BLaER1 treated with 17β-estradiol and CSF1 and Interleukin-3, amounts not matched to agents 10 nM and 100 nM (cell line): ENCODE measurements around the gene POU4F1.

ENCODE experiments used
- H3K27ac ChIP-seq, 11 experiments: shearing (Covaris generic); formaldehyde crosslinking; 2 replicates each; pipeline ENCODE4 v1.8.1; 2022
- H3K27me3 ChIP-seq, 11 experiments: shearing (Covaris generic); formaldehyde crosslinking; 2 replicates each; pipeline ENCODE4 v1.8.1; 2022
- H3K36me3 ChIP-seq, 11 experiments: shearing (Covaris generic); formaldehyde crosslinking; 2 replicates each; pipeline ENCODE4 v1.8.1; 2022
- H3K4me1 ChIP-seq, 10 experiments: shearing (Covaris generic); formaldehyde crosslinking; 2 replicates each; pipeline ENCODE4 v1.8.1; 2022
- H3K4me2 ChIP-seq, 11 experiments: shearing (Covaris generic); formaldehyde crosslinking; 2 replicates each; pipeline ENCODE4 v1.8.1; 2022
- H3K4me3 ChIP-seq, 10 experiments: shearing (Covaris generic); formaldehyde crosslinking; 2 replicates each; pipeline ENCODE4 v1.8.1; 2022
- H3K9ac ChIP-seq, 11 experiments: shearing (Covaris generic); formaldehyde crosslinking; 2 replicates each; pipeline ENCODE4 v1.8.1; 2022
- H3K9me3 ChIP-seq, 11 experiments: shearing (Covaris generic); formaldehyde crosslinking; replicated peaks in 1 of 11; 2 replicates each; pipeline ENCODE4 v1.8.1; 2022
- H4K20me1 ChIP-seq, 11 experiments: shearing (Covaris generic); formaldehyde crosslinking; 2 replicates each; pipeline ENCODE4 v1.8.1; 2022
- Cebpa-rat ChIP-seq, 11 experiments: shearing (Covaris generic); IDR thresholded peaks; 2 replicates each; pipeline ENCODE4 v1.8.1; 2022

POU4F1 gene

DNA sequence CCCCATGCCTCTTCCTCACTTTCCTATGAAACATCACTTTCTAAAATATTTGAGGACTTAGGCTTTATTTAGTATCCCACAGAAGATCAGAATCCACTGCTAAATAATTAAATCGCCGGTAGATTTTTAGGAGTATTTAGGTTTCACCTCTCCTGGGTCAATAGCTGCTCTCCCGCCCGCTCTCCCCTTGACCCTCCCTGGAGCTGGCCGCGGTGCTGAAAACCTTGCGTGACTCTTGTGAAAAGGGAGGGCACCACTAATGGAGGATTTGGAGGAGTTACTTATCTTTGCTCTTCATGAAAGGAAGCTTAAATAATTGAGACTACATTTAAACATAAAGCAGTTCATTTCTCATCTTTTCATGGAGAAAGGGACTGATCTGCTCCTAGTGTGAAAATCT lies 14.1 kb downstream of the POU4F1 start:
- 0 out of 22 replicates have a peak, but pooled peaks cover 0 to 3% (median 0%) of the 10 kb centered on the region in 11 experiments for H3K9me3 ChIP-seq
- H3K4me1 ChIP-seq: no peaks in the 10 kb centered on the region
- TF ChIP-seq Cebpa-rat (IDR thresholded peaks at IDR 0.05): no peak
- H3K4me3 ChIP-seq: no peak overlapping the region
- H3K36me3 ChIP-seq: no peaks in the 10 kb centered on the region
- peaks cover 0 to 21% (median 7%) of the 10 kb centered on the region in 11 experiments; a peak in 12 of 22 replicates for H4K20me1 ChIP-seq
- H3K27ac ChIP-seq: no peak overlapping the region
- H3K4me2 ChIP-seq: no peak overlapping the region
- peaks cover 52 to 71% (median 68%) of the 10 kb centered on the region in 11 experiments for H3K27me3 ChIP-seq
- no peak overlapping the region for H3K9ac ChIP-seq

DNA sequence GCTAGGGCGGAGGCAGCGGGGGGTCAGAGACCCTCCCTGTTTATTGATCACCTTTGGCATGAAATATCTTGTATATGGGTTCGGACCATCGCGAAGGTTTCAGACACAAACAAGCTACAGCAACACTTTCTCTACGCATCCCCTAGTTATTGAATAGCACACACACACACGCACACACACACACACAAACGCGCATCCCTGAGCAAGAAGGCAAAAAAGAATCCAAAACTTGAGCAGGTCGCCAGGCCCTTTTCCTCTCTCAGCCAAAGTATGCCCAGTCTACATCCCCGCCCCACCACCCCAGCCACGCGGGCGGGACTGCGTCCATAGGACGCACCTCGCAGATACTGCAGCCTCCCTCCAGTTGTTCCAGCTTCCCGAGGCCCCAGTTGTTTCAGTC lies 16.0 kb downstream of the POU4F1 start:
- Histone ChIP-seq H4K20me1 (peaks cover 0 to 4% (median 0%) of the 10 kb centered on the region in 11 experiments; a peak in 4 of 22 replicates), H3K4me1 (no peaks in the 10 kb centered on the region), H3K9ac (no peak overlapping the region), H3K4me3 (no peak overlapping the region), H3K27ac (no peak overlapping the region), H3K9me3 (no peaks in the 10 kb centered on the region), H3K27me3 (peaks cover 34 to 53% (median 50%) of the 10 kb centered on the region in 11 experiments), H3K4me2 (no peak overlapping the region), H3K36me3 (no peaks in the 10 kb centered on the region)
- no peak for TF ChIP-seq Cebpa-rat (IDR thresholded peaks at IDR 0.05)

DNA sequence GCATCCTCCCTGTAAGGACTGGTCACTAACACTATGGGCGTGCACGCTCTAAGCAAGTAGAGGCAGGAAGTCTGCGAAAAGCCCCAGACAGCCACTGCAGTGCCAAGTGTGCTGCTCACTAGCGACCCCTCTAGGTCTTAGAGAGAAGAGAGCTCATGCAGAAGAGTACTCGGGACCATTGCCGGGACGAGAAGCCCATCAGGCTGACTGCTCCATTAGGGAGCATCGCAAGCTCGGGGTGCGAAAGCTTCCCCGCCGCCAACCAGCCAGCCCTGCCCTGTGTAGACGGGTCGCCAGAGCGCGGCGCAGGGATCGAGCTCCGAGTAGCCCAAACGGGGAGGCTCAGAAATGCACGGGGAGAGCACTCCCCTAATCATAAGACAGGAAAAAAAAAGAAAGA lies 16.6 kb downstream of the POU4F1 start:
- no peak overlapping the region for H3K27ac ChIP-seq
- no peaks in the 10 kb centered on the region for H3K4me1 ChIP-seq
- no peak overlapping the region for H3K4me2 ChIP-seq
- no peaks in the 10 kb centered on the region for H3K9me3 ChIP-seq
- no peak overlapping the region for H3K4me3 ChIP-seq
- no peak for TF ChIP-seq Cebpa-rat (IDR thresholded peaks at IDR 0.05)
- H3K36me3 ChIP-seq: no peaks in the 10 kb centered on the region
- no peak overlapping the region for H3K9ac ChIP-seq
- H4K20me1 ChIP-seq: no peaks in the 10 kb centered on the region; a peak in 2 of 22 replicates
- peaks cover 27 to 46% (median 43%) of the 10 kb centered on the region in 11 experiments for H3K27me3 ChIP-seq

DNA sequence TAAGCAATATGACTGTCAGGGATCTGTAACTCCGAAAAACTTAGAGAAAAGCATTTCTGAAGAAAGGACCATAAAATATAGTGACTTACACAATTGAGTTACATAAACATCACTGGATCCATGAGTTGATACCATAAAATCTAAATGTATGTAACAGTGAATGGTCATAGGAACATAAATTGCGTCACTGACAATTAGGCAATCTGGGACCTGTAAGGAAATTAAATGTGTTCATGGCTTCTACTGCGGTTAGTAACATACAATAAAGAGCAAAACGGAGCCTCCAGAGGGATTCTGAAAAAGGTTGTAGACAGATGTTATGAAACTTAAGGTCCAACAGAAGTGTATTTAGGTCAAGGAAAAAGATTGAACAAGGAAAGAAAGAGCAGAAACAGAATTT lies 27.1 kb downstream of the POU4F1 start:
- no peaks in the 10 kb centered on the region for H3K9me3 ChIP-seq
- H3K27me3 ChIP-seq: no peaks in the 10 kb centered on the region
- no peak for TF ChIP-seq Cebpa-rat (IDR thresholded peaks at IDR 0.05)
- H3K36me3 ChIP-seq: no peaks in the 10 kb centered on the region
- H3K9ac ChIP-seq: no peak overlapping the region
- no peak overlapping the region for H3K4me2 ChIP-seq
- H4K20me1 ChIP-seq: no peaks in the 10 kb centered on the region
- peaks cover 0 to 8% (median 0%) of the 10 kb centered on the region in 10 experiments; a peak in 5 of 20 replicates for H3K4me1 ChIP-seq
- no peak overlapping the region for H3K27ac ChIP-seq
- no peak overlapping the region for H3K4me3 ChIP-seq

DNA sequence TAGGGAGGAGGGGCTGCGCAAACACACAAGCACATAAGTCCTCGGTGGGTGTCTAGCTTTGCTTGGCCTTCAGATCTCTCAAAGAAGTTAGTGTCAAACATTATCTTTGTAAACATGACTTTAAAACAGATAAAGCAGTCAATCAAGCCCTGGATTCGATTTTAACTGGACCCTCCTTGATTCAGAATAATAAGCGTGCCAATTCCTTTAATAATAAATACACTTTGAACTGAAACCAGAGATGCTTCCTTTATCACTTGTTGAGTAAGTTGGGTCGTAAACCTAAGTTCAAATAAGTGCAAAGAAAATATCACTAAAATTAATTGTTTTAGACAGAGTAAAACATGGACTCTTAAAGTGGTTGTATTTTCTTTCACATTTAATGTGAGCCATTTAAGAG lies 30.9 kb downstream of the POU4F1 start:
- H3K4me3 ChIP-seq: no peak overlapping the region
- H4K20me1 ChIP-seq: no peaks in the 10 kb centered on the region
- no peaks in the 10 kb centered on the region for H3K4me1 ChIP-seq
- H3K27me3 ChIP-seq: no peaks in the 10 kb centered on the region
- no peak overlapping the region for H3K4me2 ChIP-seq
- TF ChIP-seq Cebpa-rat (IDR thresholded peaks at IDR 0.05): no peak
- H3K27ac ChIP-seq: no peak overlapping the region
- no peak overlapping the region for H3K9ac ChIP-seq
- no peaks in the 10 kb centered on the region for H3K36me3 ChIP-seq
- H3K9me3 ChIP-seq: no peaks in the 10 kb centered on the region

DNA sequence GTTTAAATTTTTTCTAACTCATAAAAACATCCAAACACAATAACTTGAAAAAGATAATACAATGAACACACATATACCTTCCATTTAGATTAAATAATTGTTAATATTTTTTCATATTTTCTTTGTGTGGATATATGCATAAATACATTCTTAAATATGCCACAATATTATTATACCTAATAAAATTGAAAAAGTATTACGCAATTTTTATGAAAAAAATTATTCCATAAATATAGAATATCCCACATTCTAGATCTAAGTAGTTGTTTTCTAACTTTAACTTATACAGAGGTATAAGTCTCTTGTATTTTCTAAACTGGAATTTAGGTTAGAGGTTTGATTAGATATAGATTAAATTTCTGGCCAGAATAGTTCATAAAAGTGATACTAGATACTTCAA lies 34.3 kb downstream of the POU4F1 start:
- no peak overlapping the region for H3K27ac ChIP-seq
- H3K4me2 ChIP-seq: no peak overlapping the region
- no peaks in the 10 kb centered on the region for H3K36me3 ChIP-seq

DNA sequence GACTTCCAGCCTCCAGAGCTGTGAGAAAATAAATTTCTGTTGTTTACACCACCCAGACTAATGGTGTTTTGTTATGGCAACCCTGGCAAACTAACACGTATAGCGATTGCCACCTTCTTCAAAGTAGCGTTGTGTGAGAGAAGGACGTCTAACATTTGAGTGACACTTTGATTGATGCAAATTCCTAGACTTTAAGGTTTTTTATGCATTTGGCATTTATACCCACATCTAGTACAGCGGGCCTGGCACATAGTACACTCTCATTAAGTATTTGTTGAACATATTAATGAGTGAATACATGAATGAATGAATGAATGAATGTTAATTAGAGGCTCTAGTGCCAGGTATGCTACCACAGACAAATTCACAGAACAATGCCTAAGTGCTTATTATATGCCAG lies 36.7 kb downstream of the POU4F1 start:
- no peaks in the 10 kb centered on the region for H4K20me1 ChIP-seq
- H3K9me3 ChIP-seq: no peaks in the 10 kb centered on the region
- no peak overlapping the region for H3K9ac ChIP-seq
- H3K4me2 ChIP-seq: no peak overlapping the region
- no peaks in the 10 kb centered on the region for H3K36me3 ChIP-seq
- no peak overlapping the region for H3K4me3 ChIP-seq
- H3K27ac ChIP-seq: no peak overlapping the region
- TF ChIP-seq Cebpa-rat (IDR thresholded peaks at IDR 0.05): no peak
- no peaks in the 10 kb centered on the region for H3K27me3 ChIP-seq
- H3K4me1 ChIP-seq: peaks cover 7 to 12% (median 9%) of the 10 kb centered on the region in 10 experiments; a peak in 16 of 20 replicates

More for the DNA sequence above, 34.3 kb downstream of the POU4F1 start:
- Histone ChIP-seq H3K4me3 (no peak overlapping the region), H3K27me3 (no peaks in the 10 kb centered on the region), H4K20me1 (no peaks in the 10 kb centered on the region), H3K4me1 (no peaks in the 10 kb centered on the region), H3K9ac (no peak overlapping the region), H3K9me3 (no peaks in the 10 kb centered on the region)
- TF ChIP-seq Cebpa-rat (IDR thresholded peaks at IDR 0.05): no peak

DNA sequence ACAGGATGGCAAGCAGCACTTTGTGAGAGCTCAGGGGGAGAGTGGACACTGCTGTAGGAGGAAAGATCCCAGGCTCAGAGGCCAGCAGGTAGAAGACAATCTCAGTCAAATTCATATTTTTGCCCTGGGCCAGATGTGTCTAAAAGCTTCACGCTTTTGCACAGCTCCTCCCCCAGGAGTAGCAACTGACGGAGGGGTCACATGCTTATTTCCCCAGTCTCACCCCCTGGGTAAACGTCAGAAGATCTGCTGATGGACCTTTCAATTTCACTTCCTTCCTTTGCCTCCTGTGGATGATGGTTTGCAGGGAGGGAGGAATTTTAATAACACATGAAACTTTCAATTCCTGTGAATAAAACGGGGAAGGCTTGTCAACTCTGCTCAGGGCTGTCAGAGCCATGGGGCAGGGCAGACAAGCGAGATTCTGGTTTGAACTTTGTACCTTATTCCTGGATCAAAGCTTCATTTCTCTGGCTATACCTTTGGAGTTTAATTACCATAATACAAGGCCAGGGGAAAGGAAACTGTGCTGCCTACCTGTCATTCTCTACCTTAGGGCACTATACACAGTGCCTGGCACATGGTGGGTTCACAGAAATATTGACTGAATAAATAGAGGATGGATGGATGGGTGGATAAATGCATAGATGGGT lies 41.0 kb downstream of the POU4F1 start:
- no peak overlapping the region for H3K27ac ChIP-seq
- no peak overlapping the region for H3K4me3 ChIP-seq
- H4K20me1 ChIP-seq: no peaks in the 10 kb centered on the region
- peak overlapping the region; percentile 20 to 61 (median 49); a peak in 21 of 22 replicates for H3K4me2 ChIP-seq
- no peak for TF ChIP-seq Cebpa-rat (IDR thresholded peaks at IDR 0.05)
- no peaks in the 10 kb centered on the region for H3K9me3 ChIP-seq
- no peaks in the 10 kb centered on the region for H3K27me3 ChIP-seq
- peaks cover 7 to 12% (median 9%) of the 10 kb centered on the region in 10 experiments; a peak in 16 of 20 replicates for H3K4me1 ChIP-seq
- no peak overlapping the region for H3K9ac ChIP-seq
- no peaks in the 10 kb centered on the region for H3K36me3 ChIP-seq
